ENCODE measurements around the gene RBM33. TPM values are rescaled to one million over a fixed set of nuclear protein-coding genes. Genes with fewer than 3 reads are reported as not detected.

RBM33 gene
- total and polyA plus RNA-seq, 8 donors = 14.6 to 40.1 (median 32.7) TPM

GRCh38 chr7:155637155-155637554 lies 7.3 kb upstream of the RBM33 start:
- no peaks in the 10 kb centered on the region for H3K9me3 ChIP-seq
- FAIRE-seq (no peak), ATAC-seq (no peak), DNase-seq (no peak)
- no peak overlapping the region for H3K4me3 ChIP-seq
- H3K27ac ChIP-seq = no peak overlapping the region
- H3K4me1 ChIP-seq = no peaks in the 10 kb centered on the region
- H3K27me3 ChIP-seq = no peaks in the 10 kb centered on the region
- intact Hi-C loops (cut with DNase I) = no loop called here
- WGBS, 2 donors = 65 to 70% methylated on average over 4 of the region's 4 CpGs
- no peak for TF ChIP-seq CTCF (IDR thresholded peaks at IDR 0.05)
- no peaks in the 10 kb centered on the region for H3K36me3 ChIP-seq

- no peak overlapping the region for H3K27ac ChIP-seq
- ATAC-seq (no peak), DNase-seq (no peak), FAIRE-seq (no peak)
- no peaks in the 10 kb centered on the region for H3K9me3 ChIP-seq
- 80 to 90% methylated on average over 6 of the region's 6 CpGs for WGBS, 2 donors
- no peak for TF ChIP-seq CTCF (IDR thresholded peaks at IDR 0.05)
- peaks cover 0 to 2% (median 0%) of the 10 kb centered on the region in 3 donors for H3K4me1 ChIP-seq
- H3K36me3 ChIP-seq = no peaks in the 10 kb centered on the region
- intact Hi-C loops (cut with DNase I) = no loop called here
- H3K27me3 ChIP-seq = no peaks in the 10 kb centered on the region
- no peak overlapping the region for H3K4me3 ChIP-seq
These were observed 6.1 kb upstream of the RBM33 start for GRCh38 chr7:155638366-155638765.

- H3K27ac ChIP-seq = no peak overlapping the region
- ATAC-seq = no peak
- H3K27me3 ChIP-seq = no peaks in the 10 kb centered on the region
- TF ChIP-seq CTCF (IDR thresholded peaks at IDR 0.05) = no peak
- no peaks in the 10 kb centered on the region for H3K9me3 ChIP-seq
- H3K4me3 ChIP-seq = no peak overlapping the region
- no peak for FAIRE-seq
- 97 to 99% methylated on average over 1 of the region's 1 CpG for WGBS, 2 donors
- intact Hi-C loops (cut with DNase I) = no loop called here
- no peak for DNase-seq
- no peaks in the 10 kb centered on the region for H3K36me3 ChIP-seq
- peaks cover 0 to 3% (median 0%) of the 10 kb centered on the region in 3 donors for H3K4me1 ChIP-seq
These were observed 4.4 kb upstream of the RBM33 start for GRCh38 chr7:155639958-155640520.

DNA sequence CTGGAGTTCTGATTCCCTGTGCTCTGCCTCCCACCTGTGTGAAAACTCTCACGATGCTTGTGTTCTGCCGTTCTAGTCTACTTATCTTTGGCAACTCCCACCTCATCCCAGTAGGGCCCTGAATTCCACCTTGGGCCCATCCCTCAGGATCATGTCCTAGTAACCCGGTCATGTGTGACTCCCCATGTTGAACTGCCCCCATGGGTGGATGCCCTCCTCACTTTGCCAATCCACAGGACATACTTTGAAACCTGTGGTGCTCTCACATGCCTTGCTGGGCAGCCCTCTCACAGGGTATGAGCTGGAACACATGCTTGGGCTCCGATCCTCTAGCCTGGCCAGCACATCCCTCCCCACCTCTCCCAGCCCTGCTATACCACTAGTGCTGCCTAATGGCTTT lies 3.8 kb upstream of the RBM33 start:
- Histone ChIP-seq H3K27ac (no peak overlapping the region), H3K9me3 (no peaks in the 10 kb centered on the region), H3K36me3 (no peaks in the 10 kb centered on the region), H3K4me3 (no peak overlapping the region), H3K4me1 (peaks cover 0 to 6% (median 2%) of the 10 kb centered on the region in 3 donors), H3K27me3 (no peaks in the 10 kb centered on the region)
- TF ChIP-seq CTCF (IDR thresholded peaks at IDR 0.05) = no peak
- FAIRE-seq (no peak), ATAC-seq (no peak), DNase-seq (no peak)
- WGBS, 2 donors = 97% methylated on average over 4 of the region's 4 CpGs
- intact Hi-C loops (cut with DNase I) = no loop called here

GRCh38 chr7:155643804-155644177 lies 670 bp upstream of the RBM33 start:
- Histone ChIP-seq H3K36me3 (no peaks in the 10 kb centered on the region), H3K9me3 (no peaks in the 10 kb centered on the region), H3K4me3 (peak overlapping the region; percentile 81 to 99 (median 96)), H3K27me3 (no peaks in the 10 kb centered on the region), H3K27ac (peak overlapping the region; percentile 87 to 96 (median 94)), H3K4me1 (peaks cover 0 to 19% (median 15%) of the 10 kb centered on the region in 3 donors)
- TF ChIP-seq CTCF (IDR thresholded peaks at IDR 0.05) = no peak
- peak in 2 of 4 donors; percentile 25 to 43 for ATAC-seq
- FAIRE-seq = no peak
- intact Hi-C loops (cut with DNase I) = no loop called here
- 1% methylated on average over 32 of the region's 32 CpGs for WGBS, 2 donors
- DNase-seq = peak in 2 of 6 donors; percentile 46 to 74

Measured in pancreas (tissue), 10 donors.